GM21717 (cell line): Measurements from ENCODE around the gene FBN2.
"Not testable (repeated sequence)": the region's sequence is repeated elsewhere in the genome, so short reads cannot be mapped to it uniquely, and the experiment has no call there.

Source experiments
- ATAC-seq: cut with Tn5 transposase; IDR thresholded peaks from one replicate; pipeline ENCODE4 v1.9.1; 2021; ENCODE audit warnings: mild to moderate bottlenecking, moderate library complexity; ENCODE audit not compliant: unreplicated experiment

FBN2 gene

GRCh38 chr5:128328446-128328845 is 209.6 kb downstream of the FBN2 start:
- no peak for ATAC-seq

GRCh38 chr5:128328007-128328406 is 210.0 kb downstream of the FBN2 start:
- no peak for ATAC-seq

GRCh38 chr5:128321418-128321817 is 216.6 kb downstream of the FBN2 start:
- ATAC-seq = not testable (repeated sequence)

- no peak for ATAC-seq
Observed at GRCh38 chr5:128318691-128319090, 219.4 kb downstream of the FBN2 start.

GRCh38 chr5:128317481-128317880 is 220.6 kb downstream of the FBN2 start:
- ATAC-seq = no peak

GRCh38 chr5:128315671-128316070 is 222.4 kb downstream of the FBN2 start:
- ATAC-seq = no peak

- no peak for ATAC-seq
Observed at GRCh38 chr5:128305341-128305740, 232.7 kb downstream of the FBN2 start.

- ATAC-seq = no peak
Observed at GRCh38 chr5:128304791-128305190, 233.3 kb downstream of the FBN2 start.

- no peak for ATAC-seq
Observed at GRCh38 chr5:128304088-128304487, 234.0 kb downstream of the FBN2 start.

- no peak for ATAC-seq
Observed at GRCh38 chr5:128303593-128303992, 234.5 kb downstream of the FBN2 start.

- no peak for ATAC-seq
Observed at GRCh38 chr5:128300181-128300580, 237.9 kb downstream of the FBN2 start.

GRCh38 chr5:128290152-128290858 is 247.7 kb downstream of the FBN2 start:
- ATAC-seq = no peak

- no peak for ATAC-seq
Observed at GRCh38 chr5:128287740-128288139, 250.3 kb downstream of the FBN2 start.

- ATAC-seq = no peak
Observed at GRCh38 chr5:128284236-128284635, 253.8 kb downstream of the FBN2 start.

GRCh38 chr5:128279345-128279744 is 258.7 kb downstream of the FBN2 start:
- ATAC-seq = no peak

GRCh38 chr5:128276537-128277216 is 261.4 kb downstream of the FBN2 start:
- ATAC-seq = no peak

- ATAC-seq = no peak
Observed at GRCh38 chr5:128274441-128274840, 263.6 kb downstream of the FBN2 start.

GRCh38 chr5:128273736-128274135 is 264.3 kb downstream of the FBN2 start:
- ATAC-seq = no peak

- ATAC-seq = no peak
Observed at GRCh38 chr5:128271859-128272464, 266.1 kb downstream of the FBN2 start.

- ATAC-seq = no peak
Observed at GRCh38 chr5:128271071-128271470, 267.0 kb downstream of the FBN2 start.

GRCh38 chr5:128264564-128265360 is 273.3 kb downstream of the FBN2 start:
- ATAC-seq = no peak
